Endothelial cell (in vitro differentiated cells): Measurements from ENCODE around the gene DOCK11. TPM values are rescaled to one million over a fixed set of nuclear protein-coding genes. Genes with fewer than 3 reads are reported as not detected.

Experiments used
- DNase-seq: peaks from one replicate; pipeline ENCODE4 v3.0.0; 2021; ENCODE audit warnings: low spot score
- H3K27ac Mint-ChIP-seq: one replicate; pipeline ENCODE4 v1.8.0; 2021; ENCODE audit warnings: mixed read lengths, inconsistent platforms; ENCODE audit not compliant: unreplicated experiment
- H3K27me3 Mint-ChIP-seq: one replicate; pipeline ENCODE4 v1.8.0; 2021; ENCODE audit warnings: mild to moderate bottlenecking, moderate library complexity, mixed read lengths, inconsistent platforms; ENCODE audit not compliant: unreplicated experiment
- H3K36me3 Mint-ChIP-seq: one replicate; pipeline ENCODE4 v1.8.0; 2021; ENCODE audit warnings: mild to moderate bottlenecking, low read depth, mixed read lengths, inconsistent platforms; ENCODE audit not compliant: unreplicated experiment
- H3K4me1 Mint-ChIP-seq: one replicate; pipeline ENCODE4 v1.8.0; 2021; ENCODE audit warnings: mild to moderate bottlenecking, mixed read lengths, inconsistent platforms; ENCODE audit not compliant: unreplicated experiment
- H3K4me3 Mint-ChIP-seq: one replicate; pipeline ENCODE4 v1.8.0; 2021; ENCODE audit warnings: mild to moderate bottlenecking, mixed read lengths, inconsistent platforms; ENCODE audit not compliant: unreplicated experiment
- H3K9me3 Mint-ChIP-seq: one replicate; pipeline ENCODE4 v1.8.0; 2021; ENCODE audit warnings: mixed read lengths, inconsistent platforms; ENCODE audit not compliant: unreplicated experiment
- total RNA-seq: library from RNA; stranded (reverse); fragmentation: NEBNext Ultra II Directional; extraction: Animal tissue kit (Norgen Biotek cat#: 25700); gene quantifications from one replicate; pipeline ENCODE4 v1.2.1, GENCODE V29; 2021; ENCODE audit not compliant: unreplicated experiment
- TF ChIP-seq, protein P1 (sequence below): fragments of 200-600 bp; sonication (generic); IDR thresholded peaks from one replicate; pipeline ENCODE4 v1.5.0; 2021; ENCODE audit warnings: antibody characterized with exemption; ENCODE audit not compliant: unreplicated experiment

The DOCK11 gene
- total RNA-seq, 1 donor from 2014 or later = 10.9 TPM

DNA sequence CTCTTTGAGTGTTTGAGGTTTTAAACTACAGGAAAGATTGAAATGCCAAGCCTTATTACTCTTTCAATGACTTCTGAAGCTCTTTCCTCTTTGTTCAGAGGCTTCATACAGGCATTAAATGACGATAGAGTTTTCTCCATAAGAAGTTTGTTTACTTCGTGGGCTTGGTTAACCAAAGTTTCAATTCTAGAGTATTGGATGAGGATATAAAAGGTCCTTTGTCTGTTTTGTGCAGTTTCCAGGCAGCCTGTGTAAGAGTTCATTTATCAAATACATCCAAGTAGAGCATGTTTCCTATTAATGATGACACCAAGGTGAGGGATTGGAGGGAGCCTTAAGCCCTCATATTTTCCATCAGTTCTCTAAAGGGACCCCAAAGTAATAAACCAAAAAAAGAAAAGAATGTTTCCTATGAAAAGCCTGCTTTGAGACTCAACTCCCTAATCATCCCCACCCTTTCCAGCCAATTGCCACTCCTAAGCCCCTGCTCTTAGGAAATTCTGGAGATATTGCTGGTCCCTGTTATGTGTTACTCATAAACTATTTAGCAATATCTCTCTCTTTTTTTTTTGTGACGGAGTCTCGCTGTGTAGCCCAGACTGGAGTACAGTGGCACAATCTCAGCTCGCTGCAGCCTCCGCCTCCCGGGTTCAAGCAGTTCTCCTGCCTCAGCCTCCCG, 125.6 kb downstream of the DOCK11 start:
- H3K4me1 Mint-ChIP-seq = no peaks in the 10 kb centered on the region
- no peak for DNase-seq
- H3K9me3 Mint-ChIP-seq = no peaks in the 10 kb centered on the region
- TF ChIP-seq, protein P1, sequence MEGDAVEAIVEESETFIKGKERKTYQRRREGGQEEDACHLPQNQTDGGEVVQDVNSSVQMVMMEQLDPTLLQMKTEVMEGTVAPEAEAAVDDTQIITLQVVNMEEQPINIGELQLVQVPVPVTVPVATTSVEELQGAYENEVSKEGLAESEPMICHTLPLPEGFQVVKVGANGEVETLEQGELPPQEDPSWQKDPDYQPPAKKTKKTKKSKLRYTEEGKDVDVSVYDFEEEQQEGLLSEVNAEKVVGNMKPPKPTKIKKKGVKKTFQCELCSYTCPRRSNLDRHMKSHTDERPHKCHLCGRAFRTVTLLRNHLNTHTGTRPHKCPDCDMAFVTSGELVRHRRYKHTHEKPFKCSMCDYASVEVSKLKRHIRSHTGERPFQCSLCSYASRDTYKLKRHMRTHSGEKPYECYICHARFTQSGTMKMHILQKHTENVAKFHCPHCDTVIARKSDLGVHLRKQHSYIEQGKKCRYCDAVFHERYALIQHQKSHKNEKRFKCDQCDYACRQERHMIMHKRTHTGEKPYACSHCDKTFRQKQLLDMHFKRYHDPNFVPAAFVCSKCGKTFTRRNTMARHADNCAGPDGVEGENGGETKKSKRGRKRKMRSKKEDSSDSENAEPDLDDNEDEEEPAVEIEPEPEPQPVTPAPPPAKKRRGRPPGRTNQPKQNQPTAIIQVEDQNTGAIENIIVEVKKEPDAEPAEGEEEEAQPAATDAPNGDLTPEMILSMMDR = no peak
- H3K27me3 Mint-ChIP-seq = no peaks in the 10 kb centered on the region
- no peaks in the 10 kb centered on the region for H3K36me3 Mint-ChIP-seq
- no peak overlapping the region for H3K4me3 Mint-ChIP-seq
- no peak overlapping the region for H3K27ac Mint-ChIP-seq

DNA sequence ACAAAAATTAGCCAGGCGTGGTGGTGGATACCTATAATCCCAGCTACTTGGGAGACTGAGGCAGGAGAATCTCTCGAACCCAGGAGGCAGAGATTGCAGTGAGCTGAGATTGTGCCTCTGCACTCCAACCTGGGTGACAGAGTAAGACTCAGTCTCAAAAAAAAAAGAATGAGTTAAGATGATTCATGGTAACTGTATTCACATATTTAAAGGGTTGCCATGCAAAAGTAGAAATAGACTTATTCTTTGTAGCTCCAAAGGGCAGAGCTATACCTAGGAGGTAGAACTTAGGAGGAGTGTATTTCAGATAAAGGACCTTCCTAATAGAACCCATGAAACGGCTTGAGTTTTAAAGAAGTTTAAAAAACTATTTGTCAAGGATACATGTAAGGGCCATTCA, 127.4 kb downstream of the DOCK11 start:
- no peaks in the 10 kb centered on the region for H3K36me3 Mint-ChIP-seq
- no peaks in the 10 kb centered on the region for H3K4me1 Mint-ChIP-seq
- TF ChIP-seq, protein P1 = no peak
- H3K27me3 Mint-ChIP-seq = no peaks in the 10 kb centered on the region
- no peak overlapping the region for H3K4me3 Mint-ChIP-seq
- H3K9me3 Mint-ChIP-seq = no peaks in the 10 kb centered on the region
- DNase-seq = no peak
- H3K27ac Mint-ChIP-seq = no peak overlapping the region

DNA sequence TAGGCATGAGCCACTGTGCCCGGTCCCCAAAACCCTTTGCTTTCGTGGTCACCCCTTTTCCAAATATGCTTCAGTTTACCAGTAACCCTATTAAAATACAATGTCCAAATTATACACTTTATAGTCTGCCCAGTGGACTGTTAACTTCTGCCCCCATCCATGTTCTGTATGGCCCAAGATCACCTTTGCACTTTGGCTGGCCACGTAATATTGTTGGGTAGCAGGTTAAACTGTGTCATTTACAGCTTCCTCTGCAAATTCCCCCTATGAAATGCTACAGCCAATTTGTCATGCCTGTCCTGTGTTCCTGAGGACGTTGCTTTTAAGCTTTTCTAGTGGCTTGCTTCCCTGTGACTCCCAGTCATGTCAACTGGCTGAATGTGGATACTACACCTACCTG, 130.7 kb downstream of the DOCK11 start:
- Mint-ChIP-seq H3K9me3 (no peaks in the 10 kb centered on the region), H3K27ac (no peak overlapping the region), H3K4me1 (no peaks in the 10 kb centered on the region), H3K27me3 (no peaks in the 10 kb centered on the region), H3K36me3 (no peaks in the 10 kb centered on the region), H3K4me3 (no peak overlapping the region)
- TF ChIP-seq, protein P1 = no peak
- no peak for DNase-seq

DNA sequence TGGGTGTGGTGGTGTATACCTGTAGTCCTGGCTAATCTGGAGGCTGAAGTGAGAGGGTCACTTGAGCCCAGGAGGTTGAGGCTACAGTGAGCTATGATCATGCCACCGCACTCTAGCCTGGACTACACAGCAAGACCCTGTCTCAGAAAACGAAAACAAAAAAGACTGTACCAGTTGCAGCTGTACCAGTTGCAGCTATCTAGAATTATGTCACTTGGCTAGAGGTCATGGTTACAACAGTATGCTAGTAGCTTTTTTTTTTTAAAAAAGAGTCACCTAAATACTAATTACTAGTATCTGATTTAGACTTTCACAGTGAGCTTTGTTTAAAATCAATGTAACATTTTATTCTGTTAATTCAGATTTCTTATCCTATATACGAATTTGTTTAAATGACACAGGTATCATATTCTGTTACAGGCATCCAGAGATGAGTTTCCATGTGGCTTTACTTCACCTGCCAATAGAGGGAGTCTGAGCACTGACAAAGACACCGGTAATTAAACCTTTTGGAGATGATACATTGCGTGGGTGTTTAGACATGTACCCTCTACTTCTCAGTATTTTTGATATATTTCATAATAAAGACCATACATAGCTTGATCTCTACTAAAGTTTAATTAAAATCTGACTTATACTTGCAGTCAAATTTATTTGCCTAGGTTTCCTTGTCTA, 131.6 kb downstream of the DOCK11 start:
- no peaks in the 10 kb centered on the region for H3K27me3 Mint-ChIP-seq
- H3K27ac Mint-ChIP-seq = no peak overlapping the region
- TF ChIP-seq, protein P1 = no peak
- H3K4me3 Mint-ChIP-seq = no peak overlapping the region
- no peaks in the 10 kb centered on the region for H3K4me1 Mint-ChIP-seq
- no peaks in the 10 kb centered on the region for H3K9me3 Mint-ChIP-seq
- DNase-seq = no peak
- no peaks in the 10 kb centered on the region for H3K36me3 Mint-ChIP-seq

DNA sequence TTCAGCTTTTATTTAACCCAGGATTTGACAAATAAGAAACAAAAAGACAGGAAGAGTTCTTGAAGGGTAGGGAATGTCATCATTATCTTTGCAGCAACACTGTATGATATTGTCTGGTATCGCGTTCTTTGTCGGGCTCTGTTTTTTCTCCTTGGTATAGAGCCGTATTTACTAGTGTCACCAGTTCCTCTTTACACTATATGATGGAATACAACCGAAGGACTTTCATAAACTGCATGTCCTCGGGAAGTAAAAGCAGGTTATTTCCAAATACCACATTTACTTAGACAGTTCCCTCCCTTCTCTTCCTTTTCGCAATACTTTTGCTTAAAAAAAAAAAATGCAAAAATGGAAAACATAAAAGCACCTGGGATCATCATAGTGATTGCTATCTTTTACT, 135.2 kb downstream of the DOCK11 start:
- Mint-ChIP-seq H3K27ac (no peak overlapping the region), H3K9me3 (no peaks in the 10 kb centered on the region)

More for the DNA sequence above, 135.2 kb downstream of the DOCK11 start:
- H3K4me3 Mint-ChIP-seq = no peak overlapping the region
- DNase-seq = no peak
- H3K27me3 Mint-ChIP-seq = no peaks in the 10 kb centered on the region
- TF ChIP-seq, protein P1 = no peak
- no peaks in the 10 kb centered on the region for H3K4me1 Mint-ChIP-seq
- no peaks in the 10 kb centered on the region for H3K36me3 Mint-ChIP-seq
